GM23248 (cell line): Measurements from ENCODE around the gene ZNF518B. TPM values are rescaled to one million over a fixed set of nuclear protein-coding genes. Genes with fewer than 3 reads are reported as not detected.

Experiments
- DNase-seq: peaks from one replicate; pipeline ENCODE4 v3.0.0-alpha.2; 2015
- H2AFZ ChIP-seq: fragments of 200-600 bp; sonication (generic); 2 replicates; pipeline ENCODE4 v1.6.1; 2016; ENCODE audit warnings: antibody characterized with exemption
- H3F3A ChIP-seq: fragments of 200-600 bp; sonication (generic); 2 replicates; pipeline ENCODE4 v1.6.1; 2016; ENCODE audit warnings: mild to moderate bottlenecking, antibody characterized with exemption, mixed run types; ENCODE audit not compliant: insufficient read depth
- H3K27ac ChIP-seq: fragments of 200-600 bp; sonication (generic); 2 replicates; pipeline ENCODE4 v1.5.1; 2016; ENCODE audit warnings: mild to moderate bottlenecking
- H3K27me3 ChIP-seq: fragments of 200-600 bp; sonication (generic); replicated peaks from 2 replicates; pipeline ENCODE4 v1.6.1; 2016; ENCODE audit warnings: mild to moderate bottlenecking; ENCODE audit not compliant: insufficient read depth
- H3K36me3 ChIP-seq: fragments of 200-600 bp; sonication (generic); 2 replicates; pipeline ENCODE4 v1.6.1; 2016; ENCODE audit warnings: low read depth, mild to moderate bottlenecking
- H3K4me1 ChIP-seq: fragments of 200-600 bp; sonication (generic); 2 replicates; pipeline ENCODE4 v1.6.1; 2016; ENCODE audit warnings: mild to moderate bottlenecking; ENCODE audit not compliant: insufficient read depth
- H3K4me2 ChIP-seq: fragments of 200-600 bp; sonication (generic); one replicate; pipeline ENCODE4 v1.6.1; 2016; ENCODE audit warnings: mild to moderate bottlenecking; ENCODE audit not compliant: unreplicated experiment
- H3K4me3 ChIP-seq: fragments of 200-600 bp; sonication (generic); 2 replicates; pipeline ENCODE4 v1.5.1; 2016; ENCODE audit warnings: mild to moderate bottlenecking
- H3K79me2 ChIP-seq: fragments of 200-600 bp; sonication (generic); 2 replicates; pipeline ENCODE4 v1.6.1; 2016; ENCODE audit warnings: mild to moderate bottlenecking; ENCODE audit not compliant: insufficient read depth
- H3K9ac ChIP-seq: fragments of 200-600 bp; sonication (generic); 2 replicates; pipeline ENCODE4 v1.6.1; 2016; ENCODE audit warnings: mild to moderate bottlenecking
- H3K9me2 ChIP-seq: fragments of 200-600 bp; sonication (generic); 2 replicates; pipeline ENCODE4 v1.6.1; 2016; ENCODE audit warnings: mixed run types, mild to moderate bottlenecking, moderate library complexity; ENCODE audit not compliant: insufficient read depth
- H3K9me3 ChIP-seq: fragments of 200-600 bp; sonication (generic); one replicate; pipeline ENCODE4 v1.6.1; 2017; ENCODE audit warnings: low read depth
- H4K20me1 ChIP-seq: fragments of 200-600 bp; sonication (generic); 2 replicates; pipeline ENCODE4 v1.6.0; 2016; ENCODE audit not compliant: insufficient read depth
- EZH2 ChIP-seq: fragments of 200-600 bp; sonication (generic); IDR thresholded peaks from 2 replicates; pipeline ENCODE4 v1.6.1; 2018; ENCODE audit warnings: antibody characterized with exemption, mild to moderate bottlenecking; ENCODE audit not compliant: insufficient read depth, poor library complexity, severe bottlenecking
- EZH2phosphoT487 ChIP-seq: fragments of 200-600 bp; sonication (generic); IDR thresholded peaks from 2 replicates; pipeline ENCODE4 v1.6.1; 2018; ENCODE audit warnings: antibody characterized with exemption, moderate library complexity, mild to moderate bottlenecking, low read depth; ENCODE audit not compliant: insufficient read depth
- WGBS, 2 experiments: methylation state at CpG; one replicate each; pipeline ENCODE4 v1.1.6; 2015 to 2017; ENCODE audit warnings: low lambda C conversion rate in 2 of 2, low coverage in 1 of 2; ENCODE audit errors: missing lambda C conversion rate in 2 of 2; 5-methylcytosine and 5-hydroxymethylcytosine counted together
- in situ Hi-C: fragments of 300-500 bp; cut with MboI; formaldehyde crosslinking; loops from 2 replicates; pipeline ENCODE4 v1.15.0; 2020
- polyA plus RNA-seq: library from polyadenylated mRNA; unstranded; fragments of >200 nt; fragmentation: Nextera tagmentation; extraction: Ambion mirVana; gene quantifications from 2 replicates; pipeline ENCODE4 v1.2.1, GENCODE V29; 2016
- total RNA-seq: library from RNA; depleted of rRNA; stranded (reverse); fragments of >200 nt; shearing (Covaris generic); gene quantifications from 2 replicates; pipeline ENCODE4 v1.2.3, GENCODE V29; 2014; rRNA removed

ZNF518B gene
- total and polyA plus RNA-seq, 2 experiments from 2014 or later = 9.0 to 19.0 TPM

GRCh38 chr4:10413177-10413576 lies 44.0 kb downstream of the ZNF518B start:
- no peak for DNase-seq
- Histone ChIP-seq H3K9ac (no peak overlapping the region), H3K79me2 (no peaks in the 10 kb centered on the region), H3K27me3 (no peaks in the 10 kb centered on the region), H3K27ac (no peak overlapping the region), H3K4me1 (no peaks in the 10 kb centered on the region), H3F3A (no peaks in the 10 kb centered on the region), H3K4me3 (no peak overlapping the region), H3K9me3 (no peaks in the 10 kb centered on the region), H2AFZ (no peak overlapping the region), H4K20me1 (no peaks in the 10 kb centered on the region), H3K9me2 (no peaks in the 10 kb centered on the region), H3K4me2 (no peak overlapping the region), H3K36me3 (no peaks in the 10 kb centered on the region)
- in situ Hi-C loops = loop anchor here (25.0 kb wide), 1 partner anchor 124 kb away; no protein-coding TSS in a partner anchor
- TF ChIP-seq EZH2phosphoT487 (no peak), EZH2 (no peak)
- 26 to 34% methylated on average over 2 of the region's 2 CpGs for WGBS, 2 experiments

- no peaks in the 10 kb centered on the region for H3F3A ChIP-seq
- H2AFZ ChIP-seq = no peak overlapping the region
- TF ChIP-seq EZH2 = no peak
- no peak for TF ChIP-seq EZH2phosphoT487
- no peaks in the 10 kb centered on the region for H3K27me3 ChIP-seq
- H4K20me1 ChIP-seq = no peaks in the 10 kb centered on the region
- in situ Hi-C loops = loop anchor here (25.0 kb wide), 1 partner anchor 132 kb away; no protein-coding TSS in a partner anchor
- no peak overlapping the region for H3K4me3 ChIP-seq
- no peaks in the 10 kb centered on the region for H3K79me2 ChIP-seq
- no peak for DNase-seq
- no peaks in the 10 kb centered on the region for H3K9me2 ChIP-seq
- no peaks in the 10 kb centered on the region for H3K9me3 ChIP-seq
- WGBS, 2 experiments = 77 to 80% methylated on average over 8 of the region's 8 CpGs
- no peaks in the 10 kb centered on the region for H3K4me1 ChIP-seq
- H3K9ac ChIP-seq = no peak overlapping the region
- no peak overlapping the region for H3K27ac ChIP-seq
- H3K36me3 ChIP-seq = no peaks in the 10 kb centered on the region
- H3K4me2 ChIP-seq = no peak overlapping the region
Observed at GRCh38 chr4:10405672-10406071, 51.6 kb downstream of the ZNF518B start.

- H4K20me1 ChIP-seq = no peaks in the 10 kb centered on the region
- no peaks in the 10 kb centered on the region for H3K9me3 ChIP-seq
- H3K27ac ChIP-seq = no peak overlapping the region
- no peak overlapping the region for H3K4me3 ChIP-seq
- WGBS, 2 experiments = 66 to 76% methylated on average over 6 of the region's 6 CpGs
- H3K9ac ChIP-seq = no peak overlapping the region
- H3K9me2 ChIP-seq = no peaks in the 10 kb centered on the region
- no peaks in the 10 kb centered on the region for H3K79me2 ChIP-seq
- no peak overlapping the region for H2AFZ ChIP-seq
- TF ChIP-seq EZH2 = no peak
- TF ChIP-seq EZH2phosphoT487 = no peak
- no peaks in the 10 kb centered on the region for H3K36me3 ChIP-seq
- DNase-seq = peak; percentile 66
- no peaks in the 10 kb centered on the region for H3K4me1 ChIP-seq
- no peak overlapping the region for H3K4me2 ChIP-seq
- in situ Hi-C loops = loop anchor here (5.0 to 25.0 kb wide), 2 partner anchors 133 to 237 kb away; no protein-coding TSS in a partner anchor
- no peaks in the 10 kb centered on the region for H3F3A ChIP-seq
- H3K27me3 ChIP-seq = no peaks in the 10 kb centered on the region
Observed at GRCh38 chr4:10403633-10404445, 53.4 kb downstream of the ZNF518B start.

- H3K79me2 ChIP-seq = no peaks in the 10 kb centered on the region
- H3K4me1 ChIP-seq = no peaks in the 10 kb centered on the region
- no peaks in the 10 kb centered on the region for H3F3A ChIP-seq
- H3K36me3 ChIP-seq = no peaks in the 10 kb centered on the region
- H2AFZ ChIP-seq = no peak overlapping the region
- no peak for DNase-seq
- no peak overlapping the region for H3K9ac ChIP-seq
- H3K9me3 ChIP-seq = peaks cover 2% of the 10 kb centered on the region
- H3K27me3 ChIP-seq = no peaks in the 10 kb centered on the region
- TF ChIP-seq EZH2phosphoT487 (no peak), EZH2 (no peak)
- no peaks in the 10 kb centered on the region for H4K20me1 ChIP-seq
- 21 to 25% methylated on average over 1 of the region's 1 CpG for WGBS, 2 experiments
- no peak overlapping the region for H3K4me2 ChIP-seq
- no peaks in the 10 kb centered on the region for H3K9me2 ChIP-seq
- no peak overlapping the region for H3K27ac ChIP-seq
- in situ Hi-C loops = no loop called here
- H3K4me3 ChIP-seq = no peak overlapping the region
Observed at GRCh38 chr4:10395971-10396580, 61.1 kb downstream of the ZNF518B start.

Other genes with a start within 250 kb of the ZNF518B start
- gene CLNK, start 227.3 kb upstream of the ZNF518B start, total RNA-seq = not detected in 2 replicates
- gene CLNK, start 227.3 kb upstream of the ZNF518B start, polyA plus RNA-seq = not detected in 2 replicates